HG02798 (cell line): Measurements from ENCODE around the gene ADAM10.

Source experiments
- ATAC-seq: cut with Tn5 transposase; IDR thresholded peaks from one replicate; pipeline ENCODE4 v1.9.1; 2021; ENCODE audit warnings: mild to moderate bottlenecking; ENCODE audit not compliant: unreplicated experiment, poor library complexity

The ADAM10 gene

GRCh38 chr15:58543664-58544335 is 205.7 kb downstream of the ADAM10 start:
- no peak for ATAC-seq

GRCh38 chr15:58541410-58542087 is 208.0 kb downstream of the ADAM10 start:
- no peak for ATAC-seq

- no peak for ATAC-seq
Measured at GRCh38 chr15:58539548-58539947, 210.0 kb downstream of the ADAM10 start.

- no peak for ATAC-seq
Measured at GRCh38 chr15:58538901-58539300, 210.6 kb downstream of the ADAM10 start.
